Cardiac fibroblast (primary cell): ENCODE measurements around the gene FXYD3.

Experiments used
- DNase-seq, 2 donors: peaks; one replicate each; pipeline versions ENCODE4 v3.0.0 to v3.0.0-alpha.2; 2010; ENCODE audit warnings: low read depth in 2 of 2
- H3K4me3 ChIP-seq, 2 donors: replicated peaks in 1 of 2; 1 replicate in 1 of 2; 2 replicates in 1 of 2; pipeline ENCODE4 v1.5.1; 2011; ENCODE audit warnings: low read depth in 2 of 2, low read length in 2 of 2, mild to moderate bottlenecking in 2 of 2, moderate library complexity in 1 of 2
- CTCF ChIP-seq: IDR thresholded peaks from one replicate; pipeline ENCODE4 v1.5.1; 2011; ENCODE audit warnings: low read depth, mild to moderate bottlenecking, low read length, inconsistent platforms

The FXYD3 gene

GRCh38 chr19:35135389-35135909, 19.8 kb downstream of the FXYD3 start:
- H3K4me3 ChIP-seq: no peak overlapping the region
- TF ChIP-seq CTCF: peak; percentile 89
- DNase-seq: peak; percentile 69 to 74

DNA sequence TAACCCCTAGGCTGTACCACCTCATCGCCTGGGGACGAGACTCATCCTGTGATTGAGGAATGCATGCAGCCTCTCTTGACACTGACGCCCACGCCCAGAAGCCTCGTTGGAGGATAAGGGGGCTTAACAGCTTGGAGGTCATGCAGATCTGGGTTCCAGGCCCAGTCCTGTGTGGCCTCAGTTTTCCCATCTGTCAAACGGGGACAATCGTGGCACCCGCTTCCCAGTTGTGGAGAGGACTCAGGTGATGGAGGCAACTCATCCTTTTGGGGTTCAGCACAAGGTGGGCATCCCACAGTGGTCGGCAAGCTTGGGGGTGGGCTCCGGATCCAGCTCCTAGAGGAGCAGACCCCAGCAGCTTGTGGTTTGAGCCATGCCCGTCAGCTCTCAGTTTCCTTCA, 20.6 kb downstream of the FXYD3 start:
- TF ChIP-seq CTCF: no peak
- no peak for DNase-seq
- H3K4me3 ChIP-seq: no peak overlapping the region

GRCh38 chr19:35136977-35137702, 21.5 kb downstream of the FXYD3 start:
- TF ChIP-seq CTCF: no peak
- no peak for DNase-seq
- H3K4me3 ChIP-seq: no peak overlapping the region

DNA sequence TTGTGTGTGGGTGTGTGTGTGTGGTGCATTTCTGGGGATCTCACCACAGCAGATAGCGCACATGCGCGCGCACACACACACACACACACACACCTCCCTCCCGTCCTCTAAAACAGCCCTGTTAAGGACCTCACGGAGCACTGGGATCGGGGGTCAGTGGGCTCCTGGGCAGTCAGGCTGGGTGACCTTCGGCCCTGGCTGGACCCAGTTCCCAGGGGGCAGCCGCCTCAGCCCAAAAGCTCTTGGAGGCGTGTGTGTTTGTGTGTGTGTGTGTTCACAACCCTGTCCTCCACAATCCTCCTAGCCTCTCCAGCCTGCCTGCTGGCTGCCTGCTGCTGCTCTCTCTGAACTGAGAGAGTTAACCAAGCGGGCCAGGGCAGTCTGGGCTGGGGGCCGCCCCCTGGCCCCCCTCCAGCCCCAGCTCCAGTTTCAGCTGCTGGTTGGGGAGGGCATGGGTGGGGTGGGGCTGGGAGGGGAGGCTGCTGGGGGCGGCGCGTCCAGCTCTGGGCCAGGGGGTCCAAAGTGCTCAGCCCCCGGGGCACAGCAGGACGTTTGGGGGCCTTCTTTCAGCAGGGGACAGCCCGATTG, 22.8 kb downstream of the FXYD3 start, which contains the start of gene FXYD1:
Gene FXYD1 (plus strand): TSS at position 520 of the 588 bp plus-strand sequence. CDS start 1,256 bp downstream, outside the sequence.
- peak in 1 of 2 donors; percentile 58 for DNase-seq
- TF ChIP-seq CTCF: no peak
- peak within 1 kb of the TSS in 1 of 2 donors; percentile 3 for H3K4me3 ChIP-seq

DNA sequence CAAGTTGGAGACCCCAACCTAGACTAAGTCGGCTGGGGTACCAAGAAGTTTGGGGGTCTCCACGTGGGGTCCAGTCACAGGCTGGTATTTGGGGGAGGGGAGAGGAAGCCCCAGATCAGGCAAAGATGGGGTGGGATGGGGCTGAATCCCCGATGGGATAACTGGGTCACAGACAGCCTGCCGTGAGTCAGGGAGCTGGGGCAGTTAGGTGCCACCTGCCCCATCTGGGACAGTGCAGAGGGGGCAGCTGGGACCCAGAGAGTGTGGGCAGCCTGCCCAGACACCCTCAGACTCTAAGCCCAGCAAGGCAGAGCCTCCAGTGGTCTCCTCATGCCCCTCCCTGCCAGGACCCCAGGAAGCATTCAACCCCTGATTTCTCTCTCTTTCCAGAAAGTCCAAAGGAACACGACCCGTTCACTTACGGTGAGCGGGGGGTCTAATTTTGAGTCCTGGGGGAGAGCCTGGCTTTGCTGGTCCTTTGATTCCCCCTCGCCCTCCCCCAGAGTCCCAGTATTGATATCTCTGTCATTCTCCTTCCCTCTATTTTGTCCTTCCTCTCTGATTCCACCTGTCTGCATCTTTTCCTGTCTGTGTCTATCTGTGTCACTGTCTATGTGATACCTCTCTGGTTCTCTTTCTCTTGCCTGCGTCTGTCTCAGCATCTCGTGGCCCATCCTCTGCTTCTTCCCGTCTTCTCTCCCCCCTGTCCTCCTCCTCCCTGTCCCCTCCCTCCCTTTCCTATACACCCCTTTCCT, 24.8 kb downstream of the FXYD3 start:
- H3K4me3 ChIP-seq: no peak overlapping the region
- TF ChIP-seq CTCF: no peak
- no peak for DNase-seq

- H3K4me3 ChIP-seq: no peak overlapping the region
- TF ChIP-seq CTCF: peak; percentile 43
- DNase-seq: peak; percentile 88 to 94
These were observed 25.6 kb downstream of the FXYD3 start for GRCh38 chr19:35140962-35141836.
